H9 (cell line): ENCODE results near the gene HOXD8. TPM values are rescaled to one million over a fixed set of nuclear protein-coding genes. Genes with fewer than 3 reads are reported as not detected.
A peak's percentile ranks its signal among the peaks of the same experiment; 100 is the strongest.

Experiments
- DNase-seq: peaks from one replicate; pipeline ENCODE4 v3.0.0-alpha.2; 2017
- H2AFZ ChIP-seq: one replicate; pipeline ENCODE4 v1.6.1; 2013; ENCODE audit warnings: mild to moderate bottlenecking, low read length, control low read depth, moderate library complexity
- H2AK5ac ChIP-seq: 2 replicates; pipeline ENCODE4 v1.6.1; 2013; ENCODE audit warnings: low read length, control low read depth, mixed read lengths; ENCODE audit not compliant: insufficient read length
- H2BK120ac ChIP-seq: one replicate; pipeline ENCODE4 v1.6.1; 2013; ENCODE audit warnings: low read depth, mild to moderate bottlenecking, low read length, control low read depth, inconsistent platforms; ENCODE audit not compliant: poor library complexity, severe bottlenecking
- H2BK12ac ChIP-seq: 2 replicates; pipeline ENCODE4 v1.6.1; 2013; ENCODE audit warnings: low read length, control low read depth, mixed read lengths, low read depth; ENCODE audit not compliant: insufficient read length
- H2BK15ac ChIP-seq: 2 replicates; pipeline ENCODE4 v1.6.1; 2013; ENCODE audit warnings: low read depth, low read length, control low read depth
- H2BK20ac ChIP-seq: one replicate; pipeline ENCODE4 v1.6.1; 2013; ENCODE audit warnings: low read depth, mild to moderate bottlenecking, low read length, control low read depth, inconsistent platforms; ENCODE audit not compliant: poor library complexity, severe bottlenecking
- H2BK5ac ChIP-seq: 2 replicates; pipeline ENCODE4 v1.6.1; 2013; ENCODE audit warnings: low read length, control low read depth, mixed read lengths; ENCODE audit not compliant: insufficient read length
- H3K14ac ChIP-seq: 2 replicates; pipeline ENCODE4 v1.6.1; 2013; ENCODE audit warnings: low read length, control low read depth; ENCODE audit not compliant: insufficient read depth
- H3K18ac ChIP-seq: 2 replicates; pipeline ENCODE4 v1.6.1; 2013; ENCODE audit warnings: low read depth, mild to moderate bottlenecking, mixed read lengths, low read length, control low read depth; ENCODE audit not compliant: insufficient read length
- H3K23ac ChIP-seq: 2 replicates; pipeline ENCODE4 v1.6.1; 2013; ENCODE audit warnings: low read length, control low read depth, mixed read lengths, low read depth; ENCODE audit not compliant: insufficient read length
- H3K23me2 ChIP-seq: 2 replicates; pipeline ENCODE4 v1.6.1; 2013; ENCODE audit warnings: low read depth, mild to moderate bottlenecking, mixed read lengths, low read length, control low read depth; ENCODE audit not compliant: insufficient read length, poor library complexity, severe bottlenecking
- H3K27ac ChIP-seq: 2 replicates; pipeline ENCODE4 v1.5.1; 2013; ENCODE audit warnings: low read length, control low read depth, mixed read lengths, low read depth; ENCODE audit not compliant: insufficient read length
- H3K27me3 ChIP-seq: 2 replicates; pipeline ENCODE4 v1.6.1; 2013; ENCODE audit warnings: low read length, control low read depth, inconsistent platforms; ENCODE audit not compliant: insufficient read depth
- H3K4ac ChIP-seq: 2 replicates; pipeline ENCODE4 v1.6.1; 2013; ENCODE audit warnings: low read depth, mild to moderate bottlenecking, control low read depth, inconsistent platforms, low read length, moderate library complexity
- H3K4me1 ChIP-seq: 2 replicates; pipeline ENCODE4 v1.6.1; 2013; ENCODE audit warnings: low read length, control low read depth, inconsistent platforms; ENCODE audit not compliant: insufficient read depth
- H3K4me2 ChIP-seq: 2 replicates; pipeline ENCODE4 v1.6.1; 2013; ENCODE audit warnings: low read length, control low read depth, mixed read lengths; ENCODE audit not compliant: insufficient read length, insufficient read depth
- H3K56ac ChIP-seq: 2 replicates; pipeline ENCODE4 v1.6.1; 2013; ENCODE audit warnings: low read depth, mild to moderate bottlenecking, mixed read lengths, low read length, control low read depth; ENCODE audit not compliant: insufficient read length
- H3K79me1 ChIP-seq: 2 replicates; pipeline ENCODE4 v1.6.1; 2013; ENCODE audit warnings: low read depth, mild to moderate bottlenecking, moderate library complexity, low read length, control low read depth, inconsistent platforms; ENCODE audit not compliant: insufficient read depth, poor library complexity, severe bottlenecking
- H3K79me2 ChIP-seq: 2 replicates; pipeline ENCODE4 v1.6.1; 2013; ENCODE audit warnings: low read length, control low read depth, inconsistent platforms; ENCODE audit not compliant: insufficient read depth
- H3K9ac ChIP-seq: 2 replicates; pipeline ENCODE4 v1.6.1; 2013; ENCODE audit warnings: low read length, control low read depth, mixed read lengths; ENCODE audit not compliant: insufficient read length; ENCODE audit errors: extremely low read depth
- H3K9me3 ChIP-seq: one replicate; pipeline ENCODE4 v1.6.1; 2013; ENCODE audit warnings: low read depth, low read length, inconsistent platforms; ENCODE audit not compliant: control insufficient read depth
- H3T11ph ChIP-seq: one replicate; pipeline ENCODE4 v1.6.1; 2013; ENCODE audit warnings: mild to moderate bottlenecking, low read length, control low read depth, inconsistent platforms
- H4K20me1 ChIP-seq: one replicate; pipeline ENCODE4 v1.6.1; 2013; ENCODE audit not compliant: control insufficient read depth, insufficient read length, insufficient read depth
- H4K5ac ChIP-seq: 2 replicates; pipeline ENCODE4 v1.6.1; 2013; ENCODE audit warnings: low read depth, mild to moderate bottlenecking, mixed read lengths, low read length, control low read depth; ENCODE audit not compliant: insufficient read length
- H4K8ac ChIP-seq: replicated peaks from 2 replicates; pipeline ENCODE4 v1.6.1; 2013; ENCODE audit warnings: low read length, control low read depth, mixed read lengths, low read depth; ENCODE audit not compliant: insufficient read length
- H4K91ac ChIP-seq: 2 replicates; pipeline ENCODE4 v1.6.1; 2013; ENCODE audit warnings: low read depth, mild to moderate bottlenecking, moderate library complexity, mixed read lengths, low read length, control low read depth; ENCODE audit not compliant: insufficient read length
- H3K27ac Mint-ChIP-seq, 3 experiments: 2 replicates in 2 of 3; 3 replicates in 1 of 3; pipeline ENCODE4 v1.8.0; 2020 to 2021; ENCODE audit warnings: mixed read lengths in 3 of 3, mild to moderate bottlenecking in 1 of 3, moderate library complexity in 1 of 3
- H3K27me3 Mint-ChIP-seq: 2 replicates; pipeline ENCODE4 v1.8.0; 2021; ENCODE audit warnings: low read depth, mild to moderate bottlenecking, moderate library complexity, mixed read lengths
- H3K36me3 Mint-ChIP-seq, 3 experiments: 2 replicates in 2 of 3; 3 replicates in 1 of 3; pipeline ENCODE4 v1.8.0; 2020 to 2021; ENCODE audit warnings: low read depth in 3 of 3, mixed read lengths in 3 of 3; ENCODE audit not compliant: insufficient read depth in 1 of 3
- H3K4me1 Mint-ChIP-seq, 2 experiments: 2 replicates each; pipeline ENCODE4 v1.8.0; 2020; ENCODE audit warnings: mixed read lengths in 2 of 2
- H3K4me3 Mint-ChIP-seq, 2 experiments: 2 replicates in 1 of 2; 3 replicates in 1 of 2; pipeline ENCODE4 v1.8.0; 2020 to 2021; ENCODE audit warnings: mild to moderate bottlenecking in 2 of 2, mixed read lengths in 2 of 2, moderate library complexity in 1 of 2
- H3K9me3 Mint-ChIP-seq, 2 experiments: 2 replicates in 1 of 2; 3 replicates in 1 of 2; pipeline ENCODE4 v1.8.0; 2020; ENCODE audit warnings: mild to moderate bottlenecking in 2 of 2, mixed read lengths in 2 of 2, moderate library complexity in 1 of 2
- CTCF ChIP-seq: fragments of 200-600 bp; sonication (generic); conservative IDR thresholded peaks from 3 replicates; pipeline ENCODE4 v1.8.0; 2021; ENCODE audit warnings: antibody characterized with exemption, mild to moderate bottlenecking
- WGBS: extraction: QIAGEN DNeasy Blood & Tissue Kit; methylation state at CpG from one replicate; pipeline ENCODE4 v1.1.7; 2013; ENCODE audit warnings: missing lambda C conversion rate, low lambda C conversion rate, mixed read lengths; ENCODE audit not compliant: insufficient read length; ENCODE audit errors: extremely low coverage; 5-methylcytosine and 5-hydroxymethylcytosine counted together
- total RNA-seq: library from RNA; stranded (reverse); gene quantifications from 2 replicates; pipeline ENCODE4 v1.2.1, GENCODE V29; 2021

HOXD8 gene
- total RNA-seq, 1 experiment from 2014 or later: not detected

- H3K4me1 ChIP-seq: peaks cover 3% of the 10 kb centered on the region; the same call in 1 of the 2 replicates
- Mint-ChIP-seq H3K27ac (no peak overlapping the region), H3K36me3 (no peaks in the 10 kb centered on the region; a peak in 2 of 7 replicates), H3K9me3 (peaks cover 5 to 20% of the 10 kb centered on the region in 2 experiments), H3K27me3 (peaks cover 99% of the 10 kb centered on the region), H3K4me3 (no peak overlapping the region), H3K4me1 (peaks cover 28 to 46% of the 10 kb centered on the region in 2 experiments)
- H2BK5ac ChIP-seq: no peak overlapping the region
- H3K56ac ChIP-seq: no peak overlapping the region
- H3K27ac ChIP-seq: no peak overlapping the region
- H3K79me2 ChIP-seq: no peaks in the 10 kb centered on the region
- no peak overlapping the region for H3K4me2 ChIP-seq
- no peaks in the 10 kb centered on the region for H4K20me1 ChIP-seq
- no peak overlapping the region for H3T11ph ChIP-seq
- H3K14ac ChIP-seq: no peak overlapping the region
- no peaks in the 10 kb centered on the region for H3K9me3 ChIP-seq
- peaks cover 5% of the 10 kb centered on the region for H3K23me2 ChIP-seq
- H2BK20ac ChIP-seq: no peak overlapping the region
- no peak for TF ChIP-seq CTCF
- peak; percentile 19 for DNase-seq
- H2BK12ac ChIP-seq: no peak overlapping the region
- H3K79me1 ChIP-seq: no peaks in the 10 kb centered on the region
- H3K4ac ChIP-seq: no peak overlapping the region
- no peak overlapping the region for H3K23ac ChIP-seq
- WGBS: no CpG with 5 or more reads among the region's 5 CpGs
- no peak overlapping the region for H2AFZ ChIP-seq
- no peak overlapping the region for H2BK15ac ChIP-seq
- H4K91ac ChIP-seq: no peak overlapping the region
- no peak overlapping the region for H2AK5ac ChIP-seq
- H4K8ac ChIP-seq: no peak overlapping the region
- H3K9ac ChIP-seq: no peak overlapping the region
- H4K5ac ChIP-seq: no peak overlapping the region
- H3K18ac ChIP-seq: no peak overlapping the region
- H2BK120ac ChIP-seq: no peak overlapping the region
- H3K27me3 ChIP-seq: peaks cover 89% of the 10 kb centered on the region
Measured at GRCh38 chr2:176101842-176102241, 27.7 kb upstream of the HOXD8 start.
